NCI-H1930 (cell line): ENCODE measurements around the gene VPS11.

ENCODE experiments used
- DNase-seq, 2 experiments: peaks; one replicate each; lab custom pipeline; 2025; lab: John Stamatoyannopoulos, UW

The VPS11 gene

GRCh38 chr11:119081682-119082260, 14.2 kb downstream of the VPS11 start:
- no peak for DNase-seq

GRCh38 chr11:119084663-119085436, 17.2 kb downstream of the VPS11 start, which contains the start of gene HMBS:
Gene HMBS (plus strand): TSS chr11:119084881. CDS start chr11:119085034, 153 bp downstream.
- peak; percentile 82 to 84 for DNase-seq

- no peak for DNase-seq
These were observed 17.8 kb downstream of the VPS11 start for GRCh38 chr11:119085437-119085847.

GRCh38 chr11:119087123-119087522, 19.5 kb downstream of the VPS11 start:
- DNase-seq, result no peak

GRCh38 chr11:119087747-119088241, 20.2 kb downstream of the VPS11 start:
- DNase-seq, result no peak

- no peak for DNase-seq
These were observed 20.8 kb downstream of the VPS11 start for GRCh38 chr11:119088406-119088805.

- DNase-seq, result no peak
These were observed 21.7 kb downstream of the VPS11 start for GRCh38 chr11:119089319-119089718.

GRCh38 chr11:119091178-119091577, 23.6 kb downstream of the VPS11 start:
- no peak for DNase-seq

- DNase-seq, result no peak
These were observed 24.6 kb downstream of the VPS11 start for GRCh38 chr11:119091966-119092879.

GRCh38 chr11:119092880-119093842, 25.5 kb downstream of the VPS11 start:
- no peak for DNase-seq

- DNase-seq, result no peak
These were observed 26.6 kb downstream of the VPS11 start for GRCh38 chr11:119093942-119094815.

GRCh38 chr11:119094816-119095065, 27.1 kb downstream of the VPS11 start:
- DNase-seq, result peak; percentile 33 to 69

- DNase-seq, result peak; percentile 98 to 99
These were observed 27.7 kb downstream of the VPS11 start for GRCh38 chr11:119095066-119095880.

GRCh38 chr11:119099711-119100110, 32.1 kb downstream of the VPS11 start:
- no peak for DNase-seq

GRCh38 chr11:119100246-119100970, 32.8 kb downstream of the VPS11 start:
- DNase-seq, result peak in 1 of 2 experiments; percentile 35

- DNase-seq, result no peak
These were observed 33.6 kb downstream of the VPS11 start for GRCh38 chr11:119100994-119101758.

- DNase-seq, result peak; percentile 88 to 89
These were observed 34.3 kb downstream of the VPS11 start, which contains the start of gene DPAGT1 for GRCh38 chr11:119101759-119102423. Gene DPAGT1 (minus strand): TSS chr11:119101853. CDS start chr11:119101655, 198 bp downstream.
